Large intestine (tissue), 3 donors: ENCODE data around the gene CPSF7. TPM values are rescaled to one million over a fixed set of nuclear protein-coding genes. Genes with fewer than 3 reads are reported as not detected.
"Not testable (repeated sequence)": the region's sequence is repeated elsewhere in the genome, so short reads cannot be mapped to it uniquely, and the experiment has no call there.

Source experiments
- DNase-seq, 2 donors: peaks; one replicate each; pipeline versions ENCODE4 v3.0.0 to v3.0.0-alpha.2; 2013
- H3K27ac ChIP-seq: one replicate; pipeline ENCODE4 v1.5.1; 2013; ENCODE audit warnings: low read length
- H3K27me3 ChIP-seq: 2 replicates; pipeline ENCODE4 v1.6.1; 2013; ENCODE audit warnings: low read length; ENCODE audit not compliant: control insufficient read depth, insufficient read depth
- H3K36me3 ChIP-seq: 2 replicates; pipeline ENCODE4 v1.6.1; 2013; ENCODE audit warnings: low read length; ENCODE audit not compliant: control insufficient read depth, insufficient read depth
- H3K4me1 ChIP-seq: one replicate; pipeline ENCODE4 v1.6.1; 2013; ENCODE audit warnings: low read length; ENCODE audit not compliant: control insufficient read depth, insufficient read depth
- H3K4me3 ChIP-seq: one replicate; pipeline ENCODE4 v1.5.1; 2013; ENCODE audit warnings: low read length
- H3K9me3 ChIP-seq: one replicate; pipeline ENCODE4 v1.6.1; 2013; ENCODE audit warnings: mild to moderate bottlenecking, low read depth, low read length, moderate library complexity; ENCODE audit not compliant: control insufficient read depth
- WGBS: methylation state at CpG from one replicate; pipeline ENCODE4 v1.1.5; 2013; ENCODE audit warnings: low lambda C conversion rate; ENCODE audit not compliant: insufficient coverage; 5-methylcytosine and 5-hydroxymethylcytosine counted together
- polyA plus RNA-seq: library from polyadenylated mRNA; unstranded; fragments of 120-200 nt; gene quantifications from one replicate; pipeline ENCODE4 v1.2.1, GENCODE V29; 2013

Gene CPSF7
- polyA plus RNA-seq, 1 donor: 93.4 TPM

DNA sequence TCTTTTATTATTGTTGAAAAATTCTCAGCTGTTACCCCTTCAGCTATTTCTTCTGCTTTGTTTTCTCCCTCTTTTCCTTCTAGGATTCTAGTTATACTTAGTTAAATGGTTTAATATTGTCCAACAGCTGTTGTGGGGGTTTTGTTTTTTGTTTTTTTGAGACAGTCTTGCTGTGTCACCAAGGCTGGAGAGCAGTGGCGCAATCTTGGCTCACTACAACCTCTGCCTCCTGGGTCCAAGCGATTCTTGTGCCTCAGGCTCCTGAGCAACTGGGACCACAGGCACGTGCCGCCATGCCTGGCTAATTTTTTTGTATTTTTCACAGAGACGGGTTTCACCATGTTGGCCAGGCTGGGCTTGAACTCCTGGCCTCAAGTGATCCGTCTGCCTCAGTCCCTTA, 12.8 kb upstream of the CPSF7 start:
- H3K36me3 ChIP-seq: peaks cover 65% of the 10 kb centered on the region
- H3K4me3 ChIP-seq: no peak overlapping the region
- no peaks in the 10 kb centered on the region for H3K27me3 ChIP-seq
- no CpG with 5 or more reads among the region's 6 CpGs for WGBS
- H3K27ac ChIP-seq: no peak overlapping the region
- H3K4me1 ChIP-seq: no peaks in the 10 kb centered on the region
- DNase-seq: no peak
- no peaks in the 10 kb centered on the region for H3K9me3 ChIP-seq

DNA sequence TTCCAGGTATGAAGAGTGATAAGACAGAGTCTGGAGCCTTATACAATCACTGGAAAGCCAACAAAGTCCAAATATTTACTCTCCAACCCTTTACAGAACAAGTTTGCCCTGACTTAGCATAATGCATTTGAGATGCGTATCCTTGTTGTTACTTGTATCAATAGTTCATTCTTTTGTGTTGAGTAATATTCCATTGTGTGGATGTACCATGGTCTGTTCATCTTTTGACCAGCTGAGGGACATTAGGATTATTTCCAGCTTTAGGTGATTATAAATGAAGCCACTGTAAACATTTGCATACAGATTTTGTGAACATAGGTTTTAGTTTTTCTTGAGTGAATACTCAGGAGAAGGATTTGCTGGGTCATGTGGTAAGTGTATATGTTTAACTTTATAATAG, 9.8 kb upstream of the CPSF7 start:
- H3K9me3 ChIP-seq: no peaks in the 10 kb centered on the region
- WGBS: 100% methylated on average over 1 of the region's 1 CpG
- H3K4me1 ChIP-seq: no peaks in the 10 kb centered on the region
- no peak overlapping the region for H3K27ac ChIP-seq
- H3K36me3 ChIP-seq: peaks cover 58% of the 10 kb centered on the region
- H3K27me3 ChIP-seq: no peaks in the 10 kb centered on the region
- H3K4me3 ChIP-seq: no peak overlapping the region
- no peak for DNase-seq

DNA sequence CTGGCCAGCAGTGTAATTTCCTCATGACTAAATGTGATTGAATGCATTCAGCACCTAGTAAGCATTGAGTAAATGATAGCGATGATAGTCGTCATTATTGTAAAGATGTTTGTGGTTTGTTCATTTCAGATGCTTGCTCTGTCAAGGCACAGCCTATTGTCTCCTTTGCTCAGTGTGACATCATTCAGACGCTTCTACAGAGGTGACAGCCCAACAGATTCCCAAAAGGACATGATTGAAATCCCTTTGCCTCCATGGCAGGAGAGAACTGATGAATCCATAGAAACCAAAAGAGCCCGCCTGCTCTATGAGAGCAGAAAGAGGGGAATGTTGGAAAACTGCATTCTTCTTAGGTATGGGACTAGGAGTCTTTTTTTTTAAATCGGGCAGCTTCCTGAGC, 7.7 kb upstream of the CPSF7 start:
- Histone ChIP-seq H3K9me3 (no peaks in the 10 kb centered on the region), H3K27ac (no peak overlapping the region), H3K4me3 (no peak overlapping the region), H3K27me3 (no peaks in the 10 kb centered on the region), H3K36me3 (peaks cover 53% of the 10 kb centered on the region), H3K4me1 (no peaks in the 10 kb centered on the region)
- WGBS: 100% methylated on average over 1 of the region's 5 CpGs
- no peak for DNase-seq

DNA sequence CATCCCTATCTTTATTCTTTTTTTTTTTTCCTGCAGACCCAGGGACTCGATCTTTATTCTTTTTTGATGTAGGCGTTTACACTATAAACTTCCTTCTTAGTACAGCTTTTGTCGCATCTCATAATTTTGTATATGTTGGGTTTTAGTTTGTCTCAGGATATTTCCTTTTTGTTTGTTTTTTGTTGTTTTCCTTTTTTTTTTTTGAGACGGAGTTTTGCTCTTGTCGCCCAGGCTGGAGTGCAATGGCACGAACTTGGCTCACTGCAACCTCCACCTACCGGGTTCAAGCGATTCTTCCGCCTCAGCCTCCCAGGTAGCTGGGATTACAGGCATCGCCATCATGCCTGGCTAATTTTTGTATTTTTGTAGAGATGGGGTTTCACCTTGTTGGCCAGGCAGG, 1.1 kb upstream of the CPSF7 start:
- not testable (repeated sequence) for H3K9me3 ChIP-seq, H3K27me3 ChIP-seq, H3K4me1 ChIP-seq, H3K27ac ChIP-seq, DNase-seq
- peak overlapping the region; percentile 99 for H3K4me3 ChIP-seq
- WGBS: 57% methylated on average over 3 of the region's 10 CpGs
- peaks cover 29% of the 10 kb centered on the region for H3K36me3 ChIP-seq

DNA sequence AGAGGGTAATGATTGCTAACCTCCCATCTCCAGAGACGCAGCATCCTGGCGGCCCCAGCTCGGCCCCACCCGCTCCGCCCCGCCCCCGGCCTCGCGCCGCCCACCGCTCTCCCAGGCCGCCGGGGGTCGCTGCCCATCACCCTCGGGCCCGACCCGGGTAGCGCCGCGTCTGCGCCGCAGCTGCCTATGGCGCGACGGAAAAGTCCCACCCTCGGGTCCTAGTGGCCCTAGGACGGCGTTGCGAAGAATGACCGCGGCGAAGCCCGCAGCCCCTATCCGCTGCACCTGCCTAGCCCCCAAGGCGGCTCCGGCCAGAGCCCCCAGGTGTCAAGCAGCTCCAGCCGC, 457 bp downstream of the CPSF7 start:
- Histone ChIP-seq H3K9me3 (no peaks in the 10 kb centered on the region), H3K4me1 (peaks cover 2% of the 10 kb centered on the region), H3K27me3 (no peaks in the 10 kb centered on the region), H3K36me3 (peaks cover 43% of the 10 kb centered on the region), H3K4me3 (peak overlapping the region; percentile 99), H3K27ac (peak overlapping the region; percentile 99)
- peak in 1 of 2 donors; percentile 45 for DNase-seq
- no CpG with 5 or more reads among the region's 37 CpGs for WGBS

DNA sequence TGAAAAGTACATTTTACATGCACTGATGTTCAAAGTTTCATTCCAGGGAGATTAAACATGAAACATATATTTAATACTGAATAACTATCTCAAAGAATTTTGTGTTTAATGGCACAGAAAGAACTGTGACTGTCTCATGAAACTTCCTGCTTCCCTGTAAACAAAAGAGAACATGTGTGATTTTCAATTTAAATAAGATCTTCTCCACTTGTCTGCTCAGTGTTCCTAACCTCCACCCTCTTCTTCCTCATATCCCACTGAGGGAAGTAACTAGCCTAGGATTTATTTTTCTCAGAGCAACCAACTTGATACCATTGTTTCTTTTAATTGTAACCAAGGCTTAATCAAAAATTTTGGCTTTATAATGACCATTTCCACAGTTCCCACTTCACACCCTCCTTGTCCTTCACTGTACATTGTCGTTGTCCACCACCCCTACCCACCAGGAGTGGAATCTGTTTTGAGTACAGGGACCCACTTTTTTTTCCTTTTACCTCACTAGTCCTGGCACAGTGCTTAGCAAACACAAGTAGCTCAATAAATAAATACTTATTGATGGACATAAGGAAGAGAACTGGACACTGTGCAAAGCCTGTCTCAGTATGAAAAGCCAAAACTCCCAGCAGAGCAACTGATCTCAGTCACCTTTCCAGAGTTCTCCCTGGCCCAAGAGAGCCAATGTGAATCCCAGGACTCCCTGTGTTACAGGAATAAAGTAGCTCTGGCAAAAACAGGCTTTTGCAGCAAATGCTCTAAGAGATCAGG, 4.2 kb downstream of the CPSF7 start:
- no peak for DNase-seq
- H3K9me3 ChIP-seq: no peaks in the 10 kb centered on the region
- H3K27ac ChIP-seq: no peak overlapping the region
- 100% methylated on average over 1 of the region's 1 CpG for WGBS
- H3K4me1 ChIP-seq: peaks cover 2% of the 10 kb centered on the region
- H3K27me3 ChIP-seq: no peaks in the 10 kb centered on the region
- peaks cover 69% of the 10 kb centered on the region for H3K36me3 ChIP-seq
- H3K4me3 ChIP-seq: no peak overlapping the region

DNA sequence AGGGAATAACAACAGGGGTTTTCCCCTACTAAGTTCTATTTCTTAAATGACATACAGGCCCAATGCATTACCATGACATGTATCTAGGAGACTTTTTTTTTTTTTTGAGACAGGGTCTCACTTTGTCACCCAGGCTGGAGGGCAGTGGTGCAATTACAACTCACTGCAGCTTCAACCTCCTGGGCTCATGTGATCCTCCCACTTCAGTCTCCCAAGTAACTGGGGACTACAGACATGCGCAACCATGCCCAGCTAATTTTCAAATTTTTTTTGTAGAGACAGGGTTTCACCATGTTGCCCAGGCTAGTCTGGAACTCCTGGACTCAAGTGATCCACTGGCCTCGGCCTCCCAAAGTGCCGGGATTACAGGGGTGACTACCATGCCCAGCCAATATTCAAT, 7.5 kb downstream of the CPSF7 start:
- no peaks in the 10 kb centered on the region for H3K9me3 ChIP-seq
- H3K27me3 ChIP-seq: no peaks in the 10 kb centered on the region
- 100% methylated on average over 2 of the region's 3 CpGs for WGBS
- no peak overlapping the region for H3K27ac ChIP-seq
- no peak for DNase-seq
- H3K4me1 ChIP-seq: no peaks in the 10 kb centered on the region
- H3K4me3 ChIP-seq: no peak overlapping the region
- peaks cover 90% of the 10 kb centered on the region for H3K36me3 ChIP-seq

DNA sequence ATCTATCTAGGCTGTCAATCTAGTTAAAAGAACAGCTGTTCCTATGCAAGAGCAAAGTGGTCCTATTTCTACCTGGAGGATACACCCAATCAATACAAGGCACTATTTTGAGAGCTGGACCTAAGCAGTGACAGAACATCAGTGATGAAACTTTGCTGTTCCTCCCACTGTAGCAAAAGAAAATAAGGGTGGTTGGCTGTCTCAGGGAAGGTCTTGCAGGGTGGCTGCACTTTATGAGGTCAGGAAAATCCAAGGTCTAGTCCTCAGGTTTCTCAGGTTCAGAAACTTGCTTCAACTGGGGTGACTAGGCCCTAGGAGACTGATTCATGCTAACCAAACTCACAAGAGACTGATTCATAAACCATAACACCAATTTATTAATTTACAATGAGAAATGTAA, 11.6 kb downstream of the CPSF7 start:
- H3K4me1 ChIP-seq: no peaks in the 10 kb centered on the region
- no peak overlapping the region for H3K4me3 ChIP-seq
- H3K36me3 ChIP-seq: peaks cover 92% of the 10 kb centered on the region

DNA sequence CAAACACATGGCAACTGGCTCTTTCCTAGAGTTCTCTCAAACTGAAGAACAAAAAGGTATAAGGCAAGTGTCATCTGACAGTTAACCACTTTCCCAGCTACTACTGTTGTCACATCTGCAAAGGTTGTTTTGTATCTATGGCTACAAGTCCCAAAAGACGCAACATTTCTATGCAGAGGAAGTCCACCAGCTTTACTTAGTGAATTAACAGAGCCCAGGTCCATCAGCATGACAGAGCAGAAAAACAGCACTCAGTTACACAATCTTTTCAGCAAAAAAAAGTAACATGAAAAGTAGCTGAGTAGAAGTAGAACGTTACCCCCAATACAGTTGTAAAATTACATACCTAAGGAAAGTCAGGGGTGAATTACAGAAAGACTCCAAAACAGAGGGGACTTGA, 12.1 kb downstream of the CPSF7 start:
- no peak for DNase-seq
- no peak overlapping the region for H3K27ac ChIP-seq
- no peaks in the 10 kb centered on the region for H3K9me3 ChIP-seq
- no peaks in the 10 kb centered on the region for H3K27me3 ChIP-seq
- peaks cover 94% of the 10 kb centered on the region for H3K36me3 ChIP-seq
- H3K4me1 ChIP-seq: no peaks in the 10 kb centered on the region
- H3K4me3 ChIP-seq: no peak overlapping the region
- WGBS: 83% methylated on average over 1 of the region's 2 CpGs

More for the DNA sequence above, 11.6 kb downstream of the CPSF7 start:
- Histone ChIP-seq H3K9me3 (no peaks in the 10 kb centered on the region), H3K27me3 (no peaks in the 10 kb centered on the region), H3K27ac (no peak overlapping the region)
- DNase-seq: no peak

DNA sequence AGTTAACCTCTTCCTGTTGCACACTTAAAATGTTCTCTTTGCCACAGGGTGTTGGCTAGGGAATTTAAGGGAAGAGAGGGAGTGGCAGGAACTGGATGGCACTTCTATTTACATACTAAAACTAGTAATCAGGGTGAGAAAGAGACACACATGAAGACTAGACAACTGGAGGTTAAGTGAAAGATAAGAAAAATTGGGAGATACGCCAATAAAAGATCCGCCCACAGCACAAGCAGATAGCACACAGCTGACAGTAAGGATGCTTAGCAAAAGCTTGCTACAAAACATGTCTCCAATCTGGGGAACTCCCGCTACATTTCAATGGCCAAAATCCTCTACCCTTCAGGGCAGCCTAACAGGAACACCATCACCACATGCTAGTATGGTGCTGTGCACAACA, 12.8 kb downstream of the CPSF7 start:
- no peaks in the 10 kb centered on the region for H3K4me1 ChIP-seq
- no peaks in the 10 kb centered on the region for H3K27me3 ChIP-seq
- H3K9me3 ChIP-seq: no peaks in the 10 kb centered on the region
- no CpG with 5 or more reads among the region's 3 CpGs for WGBS
- H3K36me3 ChIP-seq: peaks cover 95% of the 10 kb centered on the region
- no peak overlapping the region for H3K27ac ChIP-seq
- no peak for DNase-seq
- no peak overlapping the region for H3K4me3 ChIP-seq

DNA sequence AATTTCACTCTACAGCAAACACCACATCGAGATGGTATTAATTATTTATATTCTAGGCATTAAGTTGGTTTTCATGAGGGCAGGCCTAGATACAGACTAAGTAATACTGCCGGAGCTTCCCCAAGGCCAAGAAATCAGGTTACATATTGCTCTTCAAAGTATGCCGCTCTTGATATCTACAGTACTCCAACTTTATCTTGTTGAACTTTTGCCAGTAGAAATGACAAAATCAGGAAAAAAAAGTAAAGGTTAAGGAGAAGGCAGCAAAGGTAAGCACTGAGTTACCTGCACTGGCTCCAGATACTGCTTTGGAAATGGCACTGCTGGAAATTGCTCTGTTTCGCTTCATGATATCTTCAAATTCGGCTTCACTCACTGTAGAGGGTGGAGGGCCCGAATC, 14.4 kb downstream of the CPSF7 start:
- 100% methylated on average over 1 of the region's 6 CpGs for WGBS
- DNase-seq: no peak
- Histone ChIP-seq H3K9me3 (no peaks in the 10 kb centered on the region), H3K36me3 (peaks cover 95% of the 10 kb centered on the region), H3K4me1 (no peaks in the 10 kb centered on the region), H3K27ac (no peak overlapping the region), H3K4me3 (no peak overlapping the region), H3K27me3 (no peaks in the 10 kb centered on the region)
